GM08714 (cell line): ENCODE data around the gene LAIR1.

Source experiments
- H3K4me3 ChIP-seq: fragments of 200-500 bp; sonication (Bioruptor generic); 2 replicates; pipeline ENCODE4 v1.5.1; 2014; ENCODE audit warnings: mild to moderate bottlenecking, low read length, inconsistent platforms
- ZNF274 ChIP-seq: IDR thresholded peaks from 2 replicates; pipeline ENCODE4 v1.6.1; 2012; ENCODE audit warnings: mild to moderate bottlenecking, low read depth, low read length

The LAIR1 gene

GRCh38 chr19:54307389-54308020 lies 57.2 kb downstream of the LAIR1 start:
- no peak overlapping the region for H3K4me3 ChIP-seq

GRCh38 chr19:54305141-54305540 lies 59.6 kb downstream of the LAIR1 start:
- no peak overlapping the region for H3K4me3 ChIP-seq
- no peak for TF ChIP-seq ZNF274

More at GRCh38 chr19:54307389-54308020, 57.2 kb downstream of the LAIR1 start:
- no peak for TF ChIP-seq ZNF274

- TF ChIP-seq ZNF274 = no peak
- H3K4me3 ChIP-seq = no peak overlapping the region
Observed at GRCh38 chr19:54302257-54302656, 62.5 kb downstream of the LAIR1 start.
